OCI-LY1 (cell line): ENCODE results near the gene TTC23L.

Source experiments
- H2AFZ ChIP-seq: fragments of 200-600 bp; sonication (generic), shearing (Covaris generic); 2 replicates; pipeline ENCODE4 v1.6.0; 2014; ENCODE audit warnings: antibody characterized with exemption, mild to moderate bottlenecking, low read length
- H3F3A ChIP-seq: fragments of 200-600 bp; sonication (generic), shearing (Covaris generic); 2 replicates; pipeline ENCODE4 v1.6.0; 2014; ENCODE audit warnings: mild to moderate bottlenecking, antibody characterized with exemption, low read length, moderate library complexity; ENCODE audit not compliant: insufficient read depth
- H3K27ac ChIP-seq: fragments of 200-600 bp; sonication (generic); 2 replicates; pipeline ENCODE4 v1.5.1; 2014; ENCODE audit warnings: low read length, mixed run types, mild to moderate bottlenecking, low read depth; ENCODE audit not compliant: poor library complexity, severe bottlenecking
- H3K27me3 ChIP-seq: fragments of 200-600 bp; sonication (generic); 2 replicates; pipeline ENCODE4 v1.6.0; 2014; ENCODE audit warnings: antibody characterized with exemption, mild to moderate bottlenecking, low read length, moderate library complexity; ENCODE audit not compliant: insufficient read depth
- H3K36me3 ChIP-seq: fragments of 200-600 bp; sonication (generic); 2 replicates; pipeline ENCODE4 v1.6.1; 2014; ENCODE audit warnings: mild to moderate bottlenecking, antibody characterized with exemption, low read length, moderate library complexity, mixed read lengths; ENCODE audit not compliant: insufficient read depth
- H3K4me1 ChIP-seq: fragments of 200-600 bp; sonication (generic); 2 replicates; pipeline ENCODE4 v1.5.1; 2014; ENCODE audit warnings: mild to moderate bottlenecking, low read length, moderate library complexity; ENCODE audit not compliant: insufficient read depth, severe bottlenecking
- H3K4me2 ChIP-seq: fragments of 200-600 bp; sonication (generic), shearing (Covaris generic); 2 replicates; pipeline ENCODE4 v1.6.1; 2014; ENCODE audit warnings: low read length
- H3K4me3 ChIP-seq: fragments of 200-600 bp; sonication (generic); 2 replicates; pipeline ENCODE4 v1.5.1; 2014; ENCODE audit warnings: low read length, low read depth, mild to moderate bottlenecking, mixed read lengths; ENCODE audit not compliant: poor library complexity, severe bottlenecking
- H3K79me2 ChIP-seq: fragments of 200-600 bp; shearing (Covaris generic); 2 replicates; pipeline ENCODE4 v1.6.1; 2016; ENCODE audit warnings: mixed run types, low read length, mixed read lengths; ENCODE audit not compliant: insufficient read depth
- H3K9ac ChIP-seq: fragments of 200-600 bp; sonication (generic), shearing (Covaris generic); 2 replicates; pipeline ENCODE4 v1.6.1; 2014; ENCODE audit warnings: mild to moderate bottlenecking, low read length, mixed read lengths
- H3K9me2 ChIP-seq: fragments of 200-600 bp; sonication (generic), shearing (Covaris generic); 2 replicates; pipeline ENCODE4 v1.6.1; 2014; ENCODE audit warnings: low read depth, mild to moderate bottlenecking, low read length, mixed read lengths
- H3K9me3 ChIP-seq: fragments of 200-600 bp; shearing (Covaris generic); 2 replicates; pipeline ENCODE4 v1.6.1; 2014; ENCODE audit warnings: low read length, mixed read lengths
- H4K20me1 ChIP-seq: fragments of 200-600 bp; sonication (generic), shearing (Covaris generic); 2 replicates; pipeline ENCODE4 v1.6.0; 2016; ENCODE audit warnings: mild to moderate bottlenecking, low read length; ENCODE audit not compliant: insufficient read depth
- CTCF ChIP-seq: fragments of 200-600 bp; sonication (generic), shearing (Covaris generic); IDR thresholded peaks from 2 replicates; pipeline ENCODE4 v1.5.1; 2017; ENCODE audit warnings: mild to moderate bottlenecking, antibody characterized with exemption, low read length, moderate library complexity, mixed read lengths
- EZH2 ChIP-seq: fragments of 200-600 bp; sonication (generic), shearing (Covaris generic); IDR thresholded peaks from 2 replicates; pipeline ENCODE4 v1.8.0; 2017; ENCODE audit warnings: borderline replicate concordance, mixed run types, mild to moderate bottlenecking, antibody characterized with exemption, low read length, moderate library complexity, mixed read lengths

The TTC23L gene

GRCh38 chr5:34913072-34913471 is 74.1 kb downstream of the TTC23L start:
- TF ChIP-seq EZH2 (no peak), CTCF (no peak)
- no peak overlapping the region for H3K4me3 ChIP-seq
- H3K36me3 ChIP-seq, result peaks cover 60% of the 10 kb centered on the region
- H3K4me2 ChIP-seq, result peak overlapping the region; percentile 82
- no peaks in the 10 kb centered on the region for H3K9me2 ChIP-seq
- H2AFZ ChIP-seq, result no peak overlapping the region
- H3F3A ChIP-seq, result no peaks in the 10 kb centered on the region
- H3K27ac ChIP-seq, result no peak overlapping the region
- peaks cover 48% of the 10 kb centered on the region for H3K79me2 ChIP-seq
- H3K27me3 ChIP-seq, result no peaks in the 10 kb centered on the region
- H3K4me1 ChIP-seq, result peaks cover 31% of the 10 kb centered on the region
- no peaks in the 10 kb centered on the region for H3K9me3 ChIP-seq
- H3K9ac ChIP-seq, result no peak overlapping the region
- H4K20me1 ChIP-seq, result no peaks in the 10 kb centered on the region

- H3K9ac ChIP-seq, result peak overlapping the region; percentile 88
- H2AFZ ChIP-seq, result no peak overlapping the region
- H3K79me2 ChIP-seq, result peaks cover 64% of the 10 kb centered on the region
- H3K36me3 ChIP-seq, result peaks cover 56% of the 10 kb centered on the region
- H3K27ac ChIP-seq, result peak overlapping the region; percentile 81
- no peaks in the 10 kb centered on the region for H4K20me1 ChIP-seq
- H3K9me2 ChIP-seq, result no peaks in the 10 kb centered on the region
- H3K4me2 ChIP-seq, result peak overlapping the region; percentile 82
- peaks cover 33% of the 10 kb centered on the region for H3K4me1 ChIP-seq
- no peaks in the 10 kb centered on the region for H3F3A ChIP-seq
- no peaks in the 10 kb centered on the region for H3K27me3 ChIP-seq
- TF ChIP-seq EZH2, result no peak
- TF ChIP-seq CTCF, result no peak
- no peaks in the 10 kb centered on the region for H3K9me3 ChIP-seq
- peak overlapping the region; percentile 84 for H3K4me3 ChIP-seq
Observed at GRCh38 chr5:34914671-34915138, 75.7 kb downstream of the TTC23L start.

GRCh38 chr5:34915139-34915855 is 76.3 kb downstream of the TTC23L start, which contains the start of the genes BRIX1 and RAD1:
Gene BRIX1, plus strand, starts transcription at chr5:34915711. Its CDS starts 28 bp downstream, at chr5:34915739.
Gene RAD1, minus strand, starts transcription at chr5:34915504. Its CDS starts 612 bp downstream, at chr5:34914892.
- H3K9me3 ChIP-seq, result no peaks in the 10 kb centered on the region
- H3K27me3 ChIP-seq, result no peaks in the 10 kb centered on the region
- H3K4me3 ChIP-seq, result peak within 1 kb of the TSS; percentile 84
- H3K4me2 ChIP-seq, result peak within 1 kb of the TSS; percentile 82
- H3K4me1 ChIP-seq, result peaks cover 33% of the 10 kb centered on the region
- peak within 1 kb of the TSS; percentile 88 for H3K9ac ChIP-seq
- H4K20me1 ChIP-seq, result no peaks in the 10 kb centered on the region
- H3K79me2 ChIP-seq, result peaks cover 70% of the 10 kb centered on the region
- TF ChIP-seq CTCF (no peak), EZH2 (no peak)
- no peak within 1 kb of the TSS for H2AFZ ChIP-seq
- no peaks in the 10 kb centered on the region for H3F3A ChIP-seq
- no peaks in the 10 kb centered on the region for H3K9me2 ChIP-seq
- peaks cover 56% of the 10 kb centered on the region for H3K36me3 ChIP-seq
- peak within 1 kb of the TSS; percentile 81 for H3K27ac ChIP-seq
